BE2C (cell line): ENCODE data around the gene RNF213.

ENCODE experiments used
- DNase-seq: peaks from one replicate; pipeline ENCODE4 v3.0.0-alpha.2; 2020
- H3K27me3 ChIP-seq: fragments of 250-450 bp; sonication (Bioruptor Pico); 2 replicates; pipeline ENCODE4 v1.5.1; 2020; ENCODE audit warnings: mild to moderate bottlenecking
- H3K36me3 ChIP-seq: fragments of 250-450 bp; sonication (Bioruptor Pico); 2 replicates; pipeline ENCODE4 v1.5.1; 2020; ENCODE audit warnings: mild to moderate bottlenecking
- H3K4me1 ChIP-seq: fragments of 250-450 bp; sonication (Bioruptor Pico); 2 replicates; pipeline ENCODE4 v1.5.1; 2020
- H3K4me3 ChIP-seq: 2 replicates; pipeline ENCODE4 v1.5.1; 2011; ENCODE audit warnings: low read depth, low read length
- H3K9me3 ChIP-seq: fragments of 250-450 bp; sonication (Bioruptor Pico); 2 replicates; pipeline ENCODE4 v1.5.1; 2020
- CTCF ChIP-seq: IDR thresholded peaks from 2 replicates; pipeline ENCODE4 v1.5.1; 2012; ENCODE audit warnings: mild to moderate bottlenecking, low read depth, low read length

Gene RNF213

GRCh38 chr17:80263253-80264204, 2.9 kb downstream of the RNF213 start:
- Histone ChIP-seq H3K4me1 (peaks cover 16% of the 10 kb centered on the region), H3K4me3 (peak overlapping the region; percentile 36), H3K27me3 (no peaks in the 10 kb centered on the region), H3K9me3 (no peaks in the 10 kb centered on the region), H3K36me3 (no peaks in the 10 kb centered on the region)
- DNase-seq, result peak; percentile 91
- peak; percentile 33 for TF ChIP-seq CTCF

GRCh38 chr17:80264205-80265075, 3.8 kb downstream of the RNF213 start:
- Histone ChIP-seq H3K36me3 (no peaks in the 10 kb centered on the region), H3K27me3 (no peaks in the 10 kb centered on the region), H3K9me3 (no peaks in the 10 kb centered on the region), H3K4me3 (no peak overlapping the region), H3K4me1 (peaks cover 16% of the 10 kb centered on the region)
- no peak for DNase-seq
- no peak for TF ChIP-seq CTCF

- Histone ChIP-seq H3K27me3 (no peaks in the 10 kb centered on the region), H3K4me3 (no peak overlapping the region), H3K9me3 (no peaks in the 10 kb centered on the region), H3K36me3 (no peaks in the 10 kb centered on the region), H3K4me1 (peaks cover 13% of the 10 kb centered on the region)
- no peak for TF ChIP-seq CTCF
- no peak for DNase-seq
Measured at GRCh38 chr17:80265205-80266068, 4.8 kb downstream of the RNF213 start.

- Histone ChIP-seq H3K36me3 (no peaks in the 10 kb centered on the region), H3K4me3 (no peak overlapping the region), H3K27me3 (no peaks in the 10 kb centered on the region), H3K4me1 (peaks cover 12% of the 10 kb centered on the region), H3K9me3 (no peaks in the 10 kb centered on the region)
- no peak for DNase-seq
- TF ChIP-seq CTCF, result no peak
Measured at GRCh38 chr17:80267391-80267790, 6.7 kb downstream of the RNF213 start.

GRCh38 chr17:80268427-80268826, 7.8 kb downstream of the RNF213 start:
- H3K36me3 ChIP-seq, result no peaks in the 10 kb centered on the region
- no peak for TF ChIP-seq CTCF
- no peak overlapping the region for H3K4me3 ChIP-seq
- DNase-seq, result no peak
- no peaks in the 10 kb centered on the region for H3K9me3 ChIP-seq
- no peaks in the 10 kb centered on the region for H3K27me3 ChIP-seq
- peaks cover 4% of the 10 kb centered on the region for H3K4me1 ChIP-seq
